Measurements from ENCODE around the gene HK2.

- no peak for TF ChIP-seq CTCF (IDR thresholded peaks at IDR 0.05)
- TF ChIP-seq POLR2A (IDR thresholded peaks at IDR 0.05) = no peak
Measured at GRCh38 chr2:74881176-74881575, 47.2 kb downstream of the HK2 start.

Measured in uterus (tissue), 2 donors.